GM23338 (cell line): ENCODE measurements around the gene FAM163A. TPM values are rescaled to one million over a fixed set of nuclear protein-coding genes. Genes with fewer than 3 reads are reported as not detected.

Source experiments
- ATAC-seq: fragments of 200-7000 bp; cut with Tn5 transposase; 3 replicates; pipeline ENCODE4 v1.9.1; 2020
- DNase-seq: peaks from one replicate; pipeline ENCODE4 v3.0.0-alpha.2; 2015; ENCODE audit warnings: low spot score
- H2AFZ ChIP-seq: fragments of 200-600 bp; sonication (generic); 2 replicates; pipeline ENCODE4 v1.8.0; 2016; ENCODE audit warnings: antibody characterized with exemption, mild to moderate bottlenecking, moderate library complexity
- H3F3A ChIP-seq: fragments of 200-600 bp; sonication (generic); replicated peaks from 2 replicates; pipeline ENCODE4 v1.8.0; 2017; ENCODE audit warnings: antibody characterized with exemption, mixed run types, low read depth
- H3K27ac ChIP-seq: fragments of 200-600 bp; sonication (generic); 2 replicates; pipeline ENCODE4 v1.6.1; 2016; ENCODE audit warnings: low read depth
- H3K27me3 ChIP-seq: fragments of 200-600 bp; sonication (generic); 2 replicates; pipeline ENCODE4 v1.8.0; 2016; ENCODE audit warnings: mild to moderate bottlenecking, mixed run types, moderate library complexity; ENCODE audit not compliant: insufficient read depth
- H3K36me3 ChIP-seq: fragments of 200-600 bp; sonication (generic); 2 replicates; pipeline ENCODE4 v1.8.0; 2016; ENCODE audit warnings: mild to moderate bottlenecking; ENCODE audit not compliant: insufficient read depth
- H3K4me1 ChIP-seq: fragments of 200-600 bp; sonication (generic); 2 replicates; pipeline ENCODE4 v1.8.0; 2016; ENCODE audit warnings: mild to moderate bottlenecking, moderate library complexity; ENCODE audit not compliant: insufficient read depth
- H3K4me2 ChIP-seq: fragments of 200-600 bp; sonication (generic); 2 replicates; pipeline ENCODE4 v1.7.1; 2017; ENCODE audit warnings: mixed run types
- H3K4me3 ChIP-seq: fragments of 200-600 bp; sonication (generic); 2 replicates; pipeline ENCODE4 v1.6.1; 2016; ENCODE audit warnings: mixed run types
- H3K79me2 ChIP-seq: fragments of 200-600 bp; sonication (generic); replicated peaks from 2 replicates; pipeline ENCODE4 v1.8.0; 2017; ENCODE audit warnings: mild to moderate bottlenecking; ENCODE audit not compliant: insufficient read depth
- H3K9me2 ChIP-seq: fragments of 200-600 bp; sonication (generic); 2 replicates; pipeline ENCODE4 v1.8.0; 2017; ENCODE audit not compliant: insufficient read depth
- H4K20me1 ChIP-seq: fragments of 200-600 bp; sonication (generic); replicated peaks from 2 replicates; pipeline ENCODE4 v1.8.0; 2017; ENCODE audit warnings: mild to moderate bottlenecking; ENCODE audit not compliant: insufficient read depth
- H3K27ac Mint-ChIP-seq: 2 replicates; pipeline ENCODE4 v1.8.0; 2020; ENCODE audit warnings: inconsistent platforms, mild to moderate bottlenecking, moderate library complexity, mixed read lengths
- H3K27me3 Mint-ChIP-seq: 3 replicates; pipeline ENCODE4 v1.8.0; 2022; ENCODE audit warnings: low read depth, mild to moderate bottlenecking, moderate library complexity, mixed read lengths, inconsistent platforms; ENCODE audit not compliant: insufficient read depth, poor library complexity
- H3K36me3 Mint-ChIP-seq: 3 replicates; pipeline ENCODE4 v1.8.0; 2021; ENCODE audit warnings: low read depth, mild to moderate bottlenecking, inconsistent platforms, moderate library complexity, mixed read lengths
- H3K4me1 Mint-ChIP-seq: 3 replicates; pipeline ENCODE4 v1.8.0; 2020; ENCODE audit warnings: mild to moderate bottlenecking, inconsistent platforms, mixed read lengths
- H3K4me3 Mint-ChIP-seq: 3 replicates; pipeline ENCODE4 v1.8.0; 2021; ENCODE audit warnings: moderate library complexity, mild to moderate bottlenecking, inconsistent platforms, mixed read lengths
- H3K9me3 Mint-ChIP-seq: 3 replicates; pipeline ENCODE4 v1.8.0; 2020; ENCODE audit warnings: moderate library complexity, mild to moderate bottlenecking, inconsistent platforms, mixed read lengths
- CREB1 ChIP-seq: fragments of 250-450 bp; sonication (Bioruptor Pico); IDR thresholded peaks from 2 replicates; pipeline ENCODE4 v1.5.0; 2020; ENCODE audit warnings: low read depth, mild to moderate bottlenecking, moderate library complexity
- EZH2 ChIP-seq: fragments of 200-600 bp; sonication (generic); IDR thresholded peaks from one replicate; pipeline ENCODE4 v1.8.0; 2017; ENCODE audit warnings: antibody characterized with exemption, mild to moderate bottlenecking, low read depth; ENCODE audit not compliant: unreplicated experiment
- EZH2phosphoT487 ChIP-seq: fragments of 200-600 bp; sonication (generic); IDR thresholded peaks from one replicate; pipeline ENCODE4 v1.8.1; 2018; ENCODE audit warnings: antibody characterized with exemption; ENCODE audit not compliant: unreplicated experiment
- JUNB ChIP-seq: IDR thresholded peaks from one replicate; pipeline ENCODE4 v1.6.1; 2016; ENCODE audit warnings: antibody characterized with exemption; ENCODE audit not compliant: unreplicated experiment
- NANOG ChIP-seq: IDR thresholded peaks from 2 replicates; pipeline ENCODE4 v1.6.1; 2016; ENCODE audit warnings: antibody characterized with exemption, borderline replicate concordance
- POLR2AphosphoS5 ChIP-seq: IDR thresholded peaks from 2 replicates; pipeline ENCODE4 v1.6.1; 2016; ENCODE audit warnings: antibody characterized with exemption, low read depth
- REST ChIP-seq: IDR thresholded peaks from one replicate; pipeline ENCODE4 v1.6.1; 2018; ENCODE audit warnings: antibody characterized with exemption; ENCODE audit not compliant: unreplicated experiment
- STAT1 ChIP-seq: IDR thresholded peaks from one replicate; pipeline ENCODE4 v1.6.1; 2016; ENCODE audit warnings: antibody characterized with exemption; ENCODE audit not compliant: unreplicated experiment
- ZNF114 ChIP-seq: fragments of 250-450 bp; sonication (Bioruptor Pico); IDR thresholded peaks from 2 replicates; pipeline ENCODE4 v1.5.0; 2020; ENCODE audit warnings: mild to moderate bottlenecking, moderate library complexity
- ZNF331 ChIP-seq: fragments of 250-450 bp; sonication (Bioruptor Pico); IDR thresholded peaks from 2 replicates; pipeline ENCODE4 v1.5.0; 2020; ENCODE audit warnings: low read depth, mild to moderate bottlenecking, moderate library complexity
- ZNF462 ChIP-seq: fragments of 250-450 bp; sonication (Bioruptor Pico); IDR thresholded peaks from 2 replicates; pipeline ENCODE4 v1.5.0; 2020; ENCODE audit warnings: mild to moderate bottlenecking, moderate library complexity
- polyA plus RNA-seq: library from polyadenylated mRNA; unstranded; fragments of >200 nt; fragmentation: Nextera tagmentation; extraction: Ambion mirVana; gene quantifications from 2 replicates; pipeline ENCODE4 v1.2.1, GENCODE V29; 2016
- total RNA-seq: library from RNA; depleted of rRNA; stranded (reverse); fragments of >200 nt; shearing (Covaris generic); gene quantifications from 2 replicates; pipeline ENCODE4 v1.2.3, GENCODE V29; 2014
- TF ChIP-seq, protein P1 (sequence below), 2 experiments: fragments of 200-600 bp in 1 of 2; sonication (generic) in 1 of 2; conservative IDR thresholded peaks; 2 replicates each; pipeline versions ENCODE4 v1.5.1 to v1.6.1; 2016 to 2017; ENCODE audit warnings: antibody characterized with exemption in 2 of 2, low read depth in 2 of 2, mild to moderate bottlenecking in 2 of 2, moderate library complexity in 1 of 2
- TF ChIP-seq, protein P2 (sequence below): IDR thresholded peaks from 2 replicates; pipeline ENCODE4 v1.6.1; 2016; ENCODE audit warnings: antibody characterized with exemption

Gene FAM163A
- total and polyA plus RNA-seq, 2 experiments from 2014 or later: not detected

- Histone ChIP-seq H3K27me3 (no peaks in the 10 kb centered on the region), H3K36me3 (no peaks in the 10 kb centered on the region), H3K79me2 (no peaks in the 10 kb centered on the region), H3F3A (no peaks in the 10 kb centered on the region), H3K9me2 (no peaks in the 10 kb centered on the region), H3K4me1 (no peaks in the 10 kb centered on the region), H4K20me1 (no peaks in the 10 kb centered on the region), H3K27ac (no peak overlapping the region), H3K4me2 (no peak overlapping the region), H3K4me3 (no peak overlapping the region), H2AFZ (0 out of 2 replicates have a peak overlapping the region, but pooled peaks have one; percentile 52)
- H3K36me3 Mint-ChIP-seq: no peaks in the 10 kb centered on the region
- DNase-seq (no peak), ATAC-seq (peak; percentile 37)
- peaks cover 11% of the 10 kb centered on the region for H3K4me1 Mint-ChIP-seq
- H3K27ac Mint-ChIP-seq: no peak overlapping the region
- H3K4me3 Mint-ChIP-seq: no peak overlapping the region
- no peaks in the 10 kb centered on the region for H3K9me3 Mint-ChIP-seq
- H3K27me3 Mint-ChIP-seq: peaks cover 8% of the 10 kb centered on the region
- TF ChIP-seq POLR2AphosphoS5 (no peak), ZNF114 (CRISPR knock-in tag) (no peak), ZNF331 (CRISPR knock-in tag) (no peak), ZNF462 (CRISPR knock-in tag) (no peak), CREB1 (CRISPR knock-in tag) (no peak), STAT1 (no peak), JUNB (no peak), REST (no peak), NANOG (no peak), EZH2phosphoT487 (no peak), EZH2 (no peak)
- TF ChIP-seq, protein P1, sequence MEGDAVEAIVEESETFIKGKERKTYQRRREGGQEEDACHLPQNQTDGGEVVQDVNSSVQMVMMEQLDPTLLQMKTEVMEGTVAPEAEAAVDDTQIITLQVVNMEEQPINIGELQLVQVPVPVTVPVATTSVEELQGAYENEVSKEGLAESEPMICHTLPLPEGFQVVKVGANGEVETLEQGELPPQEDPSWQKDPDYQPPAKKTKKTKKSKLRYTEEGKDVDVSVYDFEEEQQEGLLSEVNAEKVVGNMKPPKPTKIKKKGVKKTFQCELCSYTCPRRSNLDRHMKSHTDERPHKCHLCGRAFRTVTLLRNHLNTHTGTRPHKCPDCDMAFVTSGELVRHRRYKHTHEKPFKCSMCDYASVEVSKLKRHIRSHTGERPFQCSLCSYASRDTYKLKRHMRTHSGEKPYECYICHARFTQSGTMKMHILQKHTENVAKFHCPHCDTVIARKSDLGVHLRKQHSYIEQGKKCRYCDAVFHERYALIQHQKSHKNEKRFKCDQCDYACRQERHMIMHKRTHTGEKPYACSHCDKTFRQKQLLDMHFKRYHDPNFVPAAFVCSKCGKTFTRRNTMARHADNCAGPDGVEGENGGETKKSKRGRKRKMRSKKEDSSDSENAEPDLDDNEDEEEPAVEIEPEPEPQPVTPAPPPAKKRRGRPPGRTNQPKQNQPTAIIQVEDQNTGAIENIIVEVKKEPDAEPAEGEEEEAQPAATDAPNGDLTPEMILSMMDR (conservative IDR thresholded peaks at IDR 0.05; ENCODE audit: low read depth in 2 of 2): no peak
- TF ChIP-seq, protein P2, sequence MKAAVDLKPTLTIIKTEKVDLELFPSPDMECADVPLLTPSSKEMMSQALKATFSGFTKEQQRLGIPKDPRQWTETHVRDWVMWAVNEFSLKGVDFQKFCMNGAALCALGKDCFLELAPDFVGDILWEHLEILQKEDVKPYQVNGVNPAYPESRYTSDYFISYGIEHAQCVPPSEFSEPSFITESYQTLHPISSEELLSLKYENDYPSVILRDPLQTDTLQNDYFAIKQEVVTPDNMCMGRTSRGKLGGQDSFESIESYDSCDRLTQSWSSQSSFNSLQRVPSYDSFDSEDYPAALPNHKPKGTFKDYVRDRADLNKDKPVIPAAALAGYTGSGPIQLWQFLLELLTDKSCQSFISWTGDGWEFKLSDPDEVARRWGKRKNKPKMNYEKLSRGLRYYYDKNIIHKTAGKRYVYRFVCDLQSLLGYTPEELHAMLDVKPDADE: no peak
Observed at GRCh38 chr1:179825206-179825605, 82.1 kb downstream of the FAM163A start.
